Measurements from ENCODE around the gene TXNDC16. TPM values are rescaled to one million over a fixed set of nuclear protein-coding genes. Genes with fewer than 3 reads are reported as not detected.

The TXNDC16 gene
- total RNA-seq, 4 donors from 2014 or later, result 2.4 to 4.0 (median 2.9) TPM

DNA sequence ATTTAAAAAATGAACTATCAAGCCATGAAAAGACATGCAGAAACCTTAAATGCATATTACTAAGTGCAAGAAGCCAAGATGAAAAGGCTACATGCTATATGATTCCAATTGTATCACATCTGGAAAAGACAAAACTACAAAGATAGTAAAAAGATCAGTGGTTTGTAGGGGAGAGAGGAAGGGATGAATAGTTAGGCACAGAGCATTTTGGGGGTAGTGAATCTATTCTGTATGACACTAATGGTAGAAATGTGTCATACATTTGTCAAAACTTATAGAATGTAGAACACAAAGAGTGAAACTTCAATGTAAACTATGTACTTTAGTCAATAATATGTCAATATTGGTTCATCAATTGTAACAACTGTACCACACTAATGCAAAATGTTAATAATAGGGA, 20.8 kb downstream of the TXNDC16 start:
- in situ Hi-C loops (cut with MboI; ENCODE audit: low sequenced_read_pairs in 4 of 4) (no loop called here), intact Hi-C loops (cut with DNase I; ENCODE audit: low total_unique reads) (no loop called here)
- no peak overlapping the region for H3K27ac ChIP-seq
- ATAC-seq (no peak), DNase-seq (no peak)
- no peaks in the 10 kb centered on the region for H3K4me1 ChIP-seq
- TF ChIP-seq, protein P1, sequence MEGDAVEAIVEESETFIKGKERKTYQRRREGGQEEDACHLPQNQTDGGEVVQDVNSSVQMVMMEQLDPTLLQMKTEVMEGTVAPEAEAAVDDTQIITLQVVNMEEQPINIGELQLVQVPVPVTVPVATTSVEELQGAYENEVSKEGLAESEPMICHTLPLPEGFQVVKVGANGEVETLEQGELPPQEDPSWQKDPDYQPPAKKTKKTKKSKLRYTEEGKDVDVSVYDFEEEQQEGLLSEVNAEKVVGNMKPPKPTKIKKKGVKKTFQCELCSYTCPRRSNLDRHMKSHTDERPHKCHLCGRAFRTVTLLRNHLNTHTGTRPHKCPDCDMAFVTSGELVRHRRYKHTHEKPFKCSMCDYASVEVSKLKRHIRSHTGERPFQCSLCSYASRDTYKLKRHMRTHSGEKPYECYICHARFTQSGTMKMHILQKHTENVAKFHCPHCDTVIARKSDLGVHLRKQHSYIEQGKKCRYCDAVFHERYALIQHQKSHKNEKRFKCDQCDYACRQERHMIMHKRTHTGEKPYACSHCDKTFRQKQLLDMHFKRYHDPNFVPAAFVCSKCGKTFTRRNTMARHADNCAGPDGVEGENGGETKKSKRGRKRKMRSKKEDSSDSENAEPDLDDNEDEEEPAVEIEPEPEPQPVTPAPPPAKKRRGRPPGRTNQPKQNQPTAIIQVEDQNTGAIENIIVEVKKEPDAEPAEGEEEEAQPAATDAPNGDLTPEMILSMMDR (IDR thresholded peaks at IDR 0.05 in 4 of 5, conservative IDR thresholded peaks at IDR 0.05 in 1 of 5), result no peak
- TF ChIP-seq POLR2A (IDR thresholded peaks at IDR 0.05), result no peak
- no peak overlapping the region for H3K4me3 ChIP-seq
- peaks cover 0 to 37% of the 10 kb centered on the region in 2 donors for H3K36me3 ChIP-seq
- no peaks in the 10 kb centered on the region for H3K27me3 ChIP-seq
- no peaks in the 10 kb centered on the region for H3K9me3 ChIP-seq

DNA sequence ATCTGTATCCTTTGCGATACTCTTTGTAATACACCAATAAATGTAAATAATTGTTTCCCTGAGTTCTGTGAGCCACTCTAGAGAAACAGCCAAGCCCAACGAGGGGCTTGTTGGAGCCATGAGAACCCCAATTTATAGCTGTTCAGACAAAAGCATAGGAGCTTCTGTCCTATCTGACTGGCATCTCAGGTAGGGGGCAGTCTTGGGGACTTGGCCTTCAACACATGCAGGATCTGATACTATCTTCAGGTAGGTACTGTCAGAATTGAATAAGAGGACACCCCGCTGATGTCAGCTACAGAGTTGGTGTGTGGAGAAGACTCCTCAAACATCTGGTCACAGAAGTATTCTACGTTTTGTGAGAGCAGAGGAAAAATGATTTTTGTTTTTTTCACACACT, 25.3 kb downstream of the TXNDC16 start:
- ATAC-seq (no peak), DNase-seq (no peak)
- Histone ChIP-seq H3K4me1 (no peaks in the 10 kb centered on the region), H3K9me3 (no peaks in the 10 kb centered on the region), H3K4me3 (no peak overlapping the region), H3K36me3 (peaks cover 0 to 4% of the 10 kb centered on the region in 2 donors), H3K27me3 (no peaks in the 10 kb centered on the region), H3K27ac (no peak overlapping the region)
- in situ Hi-C loops (cut with MboI; ENCODE audit: low sequenced_read_pairs in 4 of 4) (no loop called here), intact Hi-C loops (cut with DNase I; ENCODE audit: low total_unique reads) (no loop called here)
- TF ChIP-seq, protein P1 (IDR thresholded peaks at IDR 0.05 in 4 of 5, conservative IDR thresholded peaks at IDR 0.05 in 1 of 5), result no peak
- no peak for TF ChIP-seq POLR2A (IDR thresholded peaks at IDR 0.05)

DNA sequence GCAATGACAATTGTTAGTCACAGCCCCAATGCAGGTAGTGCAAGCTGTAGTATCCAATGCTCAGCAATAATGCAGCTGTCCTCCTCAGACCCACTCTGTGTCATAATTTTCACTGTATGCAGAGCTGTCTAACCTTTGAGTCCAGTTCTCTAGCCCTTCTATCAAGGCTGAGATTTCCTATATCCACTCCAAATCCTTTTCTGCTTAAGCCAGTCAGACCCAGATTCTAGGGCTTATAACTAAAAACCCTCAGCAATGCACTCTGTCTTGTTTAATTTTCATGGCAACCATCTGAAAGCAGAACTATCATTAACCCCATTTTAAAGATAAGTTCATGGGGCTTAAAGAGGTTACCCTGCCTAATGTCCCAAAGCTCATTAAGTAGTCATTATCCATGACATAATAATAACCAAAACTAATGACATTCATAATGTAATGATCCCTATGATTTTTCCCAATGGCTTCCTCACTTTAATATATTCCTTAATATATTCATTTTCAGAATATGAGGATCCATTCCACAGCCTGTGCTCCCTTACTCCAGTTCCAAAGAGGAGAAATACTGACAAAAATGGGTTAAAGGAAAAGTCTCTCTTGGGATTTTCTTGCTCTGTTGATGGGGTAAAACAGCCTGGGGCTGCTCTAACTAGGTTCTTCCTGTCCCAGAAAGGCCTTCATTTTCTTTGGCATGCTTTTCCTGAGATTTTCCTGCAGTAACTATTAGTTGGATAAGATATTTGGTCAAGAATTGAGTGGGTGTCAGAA, 29.5 kb downstream of the TXNDC16 start:
- DNase-seq, result no peak
- TF ChIP-seq, protein P1 (IDR thresholded peaks at IDR 0.05 in 4 of 5, conservative IDR thresholded peaks at IDR 0.05 in 1 of 5), result no peak
- no peak for TF ChIP-seq POLR2A (IDR thresholded peaks at IDR 0.05)
- H3K27me3 ChIP-seq, result no peaks in the 10 kb centered on the region
- in situ Hi-C loops (cut with MboI; ENCODE audit: low sequenced_read_pairs in 4 of 4) (no loop called here), intact Hi-C loops (cut with DNase I; ENCODE audit: low total_unique reads) (no loop called here)
- H3K4me1 ChIP-seq, result no peaks in the 10 kb centered on the region
- H3K36me3 ChIP-seq, result no peaks in the 10 kb centered on the region
- ATAC-seq, result no peak
- no peaks in the 10 kb centered on the region for H3K9me3 ChIP-seq
- H3K4me3 ChIP-seq, result no peak overlapping the region
- no peak overlapping the region for H3K27ac ChIP-seq

DNA sequence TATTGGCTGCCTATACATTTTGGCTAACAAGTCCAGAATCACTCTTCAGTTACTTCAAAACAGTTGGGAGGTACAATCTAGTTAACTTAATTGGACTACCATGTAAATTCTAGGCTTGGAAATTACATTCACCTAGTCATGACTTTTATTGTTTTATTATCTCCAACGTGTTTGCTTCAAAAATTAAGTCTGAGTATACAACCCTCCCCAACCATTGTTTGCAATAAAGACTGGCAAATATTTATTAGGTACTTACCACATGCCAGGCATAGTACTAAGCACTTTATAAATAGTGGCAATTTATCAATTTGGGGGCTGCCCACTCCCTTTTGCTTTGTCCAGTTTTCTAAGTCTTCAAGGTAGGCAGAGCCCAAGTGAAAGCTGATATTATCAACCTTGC, 30.3 kb downstream of the TXNDC16 start:
- Histone ChIP-seq H3K27ac (no peak overlapping the region), H3K4me1 (no peaks in the 10 kb centered on the region), H3K27me3 (no peaks in the 10 kb centered on the region), H3K4me3 (no peak overlapping the region), H3K36me3 (no peaks in the 10 kb centered on the region), H3K9me3 (no peaks in the 10 kb centered on the region)
- no peak for ATAC-seq
- DNase-seq, result no peak
- in situ Hi-C loops (cut with MboI; ENCODE audit: low sequenced_read_pairs in 4 of 4) (no loop called here), intact Hi-C loops (cut with DNase I; ENCODE audit: low total_unique reads) (no loop called here)
- TF ChIP-seq POLR2A (IDR thresholded peaks at IDR 0.05), result no peak
- TF ChIP-seq, protein P1 (IDR thresholded peaks at IDR 0.05 in 4 of 5, conservative IDR thresholded peaks at IDR 0.05 in 1 of 5), result no peak
